Right lung (tissue), 10 donors: ENCODE results near the gene WNT3. TPM values are rescaled to one million over a fixed set of nuclear protein-coding genes. Genes with fewer than 3 reads are reported as not detected.
"Not testable (repeated sequence)": the region's sequence is repeated elsewhere in the genome, so short reads cannot be mapped to it uniquely, and the experiment has no call there.

ENCODE experiments used
- DNase-seq, 2 donors: peaks; one replicate each; pipeline ENCODE4 v3.0.0-alpha.2; 2013
- long read RNA-seq, 8 donors: transcript quantifications; one replicate each; lab custom pipeline, GENCODE V29; 2026
- polyA plus RNA-seq, 5 donors: library from polyadenylated mRNA; unstranded; fragments of 120-200 nt; gene quantifications; one replicate each; pipeline versions ENCODE4 v1.2.1 to v1.2.3, GENCODE V29; 2013; ENCODE audit warnings: inconsistent platforms in 1 of 5, low replicate concordance in 1 of 5; ENCODE audit not compliant: insufficient read length in 5 of 5, insufficient read depth in 1 of 5

Gene WNT3, protein sequence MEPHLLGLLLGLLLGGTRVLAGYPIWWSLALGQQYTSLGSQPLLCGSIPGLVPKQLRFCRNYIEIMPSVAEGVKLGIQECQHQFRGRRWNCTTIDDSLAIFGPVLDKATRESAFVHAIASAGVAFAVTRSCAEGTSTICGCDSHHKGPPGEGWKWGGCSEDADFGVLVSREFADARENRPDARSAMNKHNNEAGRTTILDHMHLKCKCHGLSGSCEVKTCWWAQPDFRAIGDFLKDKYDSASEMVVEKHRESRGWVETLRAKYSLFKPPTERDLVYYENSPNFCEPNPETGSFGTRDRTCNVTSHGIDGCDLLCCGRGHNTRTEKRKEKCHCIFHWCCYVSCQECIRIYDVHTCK
- polyA plus RNA-seq, result 1 to 10 TPM; 2.0 to 2.5 (median 2.3) TPM
- long read RNA-seq, donor 1, result 0 reads
- long read RNA-seq, donor 2, result 0 reads
- long read RNA-seq, donor 3, result 0 reads
- long read RNA-seq, donor 4, result 0 reads
- long read RNA-seq, donor 5, result 0 reads
- long read RNA-seq, donor 6, result 0 reads
- long read RNA-seq, donor 7, result 0 reads
- long read RNA-seq, donor 8, result 0 reads

DNA sequence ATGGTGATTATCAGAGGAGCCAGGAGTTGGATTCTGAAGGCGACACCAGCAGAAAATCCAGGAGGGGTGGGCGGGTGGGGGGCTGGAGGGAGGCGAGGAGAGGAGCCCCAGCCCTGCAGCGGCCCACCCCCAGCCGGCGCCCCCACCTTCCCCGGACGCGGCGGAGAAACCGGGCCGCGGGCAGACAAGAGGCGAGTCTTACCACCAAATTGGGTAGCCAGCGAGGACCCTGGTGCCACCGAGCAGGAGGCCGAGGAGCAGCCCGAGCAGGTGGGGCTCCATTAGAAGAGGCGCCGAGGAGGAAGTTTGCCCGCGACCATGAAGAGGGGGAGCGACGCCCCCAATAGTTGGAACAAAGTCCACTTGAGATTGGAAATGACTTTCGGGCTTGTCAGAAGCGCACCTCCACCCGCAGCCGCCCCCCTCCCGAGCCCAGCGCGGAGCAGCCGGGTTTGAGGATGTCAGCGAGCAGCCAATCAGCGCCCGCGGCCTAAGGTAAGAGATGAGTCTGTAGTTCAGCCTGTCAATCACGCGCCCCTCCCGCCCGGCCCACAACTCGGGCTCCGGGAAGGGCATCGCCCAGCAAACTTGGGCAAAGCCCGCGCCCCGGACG, at the start of gene WNT3:
Gene WNT3, minus strand, starts transcription at position 377 of the 613 bp plus-strand sequence. Its CDS starts 95 bp downstream, at position 282.
- DNase-seq, result no peak

DNA sequence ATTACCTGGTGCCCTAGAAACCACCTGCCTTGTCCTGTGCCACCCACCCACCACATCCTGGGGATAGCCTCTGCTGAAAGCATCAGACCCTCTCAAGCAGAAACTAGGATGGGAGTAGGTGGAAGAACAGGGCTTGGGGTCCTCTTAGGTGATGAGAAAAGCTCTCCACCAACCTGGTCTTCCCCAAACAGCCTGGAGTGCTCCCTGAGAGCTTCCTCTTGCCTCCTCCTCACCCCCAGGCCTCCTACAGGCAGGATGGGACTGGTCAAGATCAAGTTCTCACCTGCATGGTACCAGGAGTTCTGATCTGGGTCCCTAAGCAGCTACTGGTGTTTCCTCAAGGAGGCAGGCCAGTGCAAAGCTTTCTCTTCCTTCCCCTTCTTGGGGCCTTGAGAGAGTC, 48.3 kb upstream of the WNT3 start:
- no peak for DNase-seq

DNA sequence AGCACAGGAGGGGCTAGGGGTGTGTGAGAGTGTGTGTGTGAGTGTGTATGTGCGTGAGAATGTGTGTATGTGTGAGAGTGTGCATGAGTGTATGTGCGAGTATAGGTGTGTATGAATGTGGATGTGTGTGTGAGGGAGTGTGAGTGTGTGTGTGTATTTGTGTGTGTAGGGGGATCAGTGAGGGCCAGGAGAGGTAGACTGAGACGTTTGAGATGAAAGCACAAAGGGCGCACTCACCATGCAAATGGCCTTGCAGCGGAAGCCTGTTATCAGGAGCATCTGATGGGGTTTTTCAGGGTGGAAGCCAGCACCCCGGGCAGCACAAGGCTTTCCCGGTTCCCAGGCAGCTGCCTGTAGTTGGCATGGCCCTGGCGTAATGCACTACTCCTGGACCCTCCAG, 47.8 kb upstream of the WNT3 start:
- DNase-seq, result no peak

DNA sequence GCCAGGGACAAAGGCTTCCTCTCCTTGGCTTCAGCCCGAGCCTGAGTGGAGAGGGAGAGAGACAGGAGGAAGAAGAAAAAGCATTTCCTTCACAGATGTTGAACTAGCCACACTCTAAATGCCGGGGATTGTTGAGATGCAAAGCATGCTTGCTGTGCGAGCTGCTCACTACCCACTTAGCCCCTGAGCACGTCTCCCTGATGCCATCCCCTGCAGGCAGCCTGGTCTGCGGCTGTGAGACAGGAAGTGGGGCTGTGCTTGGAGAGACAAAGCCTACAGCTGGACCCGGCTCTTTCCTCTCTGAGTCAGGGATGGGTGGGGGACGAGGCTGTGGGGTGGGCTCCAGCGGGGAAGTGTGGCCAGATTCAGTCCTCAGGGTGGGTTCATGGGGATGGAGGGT, 46.6 kb upstream of the WNT3 start:
- DNase-seq, result no peak

DNA sequence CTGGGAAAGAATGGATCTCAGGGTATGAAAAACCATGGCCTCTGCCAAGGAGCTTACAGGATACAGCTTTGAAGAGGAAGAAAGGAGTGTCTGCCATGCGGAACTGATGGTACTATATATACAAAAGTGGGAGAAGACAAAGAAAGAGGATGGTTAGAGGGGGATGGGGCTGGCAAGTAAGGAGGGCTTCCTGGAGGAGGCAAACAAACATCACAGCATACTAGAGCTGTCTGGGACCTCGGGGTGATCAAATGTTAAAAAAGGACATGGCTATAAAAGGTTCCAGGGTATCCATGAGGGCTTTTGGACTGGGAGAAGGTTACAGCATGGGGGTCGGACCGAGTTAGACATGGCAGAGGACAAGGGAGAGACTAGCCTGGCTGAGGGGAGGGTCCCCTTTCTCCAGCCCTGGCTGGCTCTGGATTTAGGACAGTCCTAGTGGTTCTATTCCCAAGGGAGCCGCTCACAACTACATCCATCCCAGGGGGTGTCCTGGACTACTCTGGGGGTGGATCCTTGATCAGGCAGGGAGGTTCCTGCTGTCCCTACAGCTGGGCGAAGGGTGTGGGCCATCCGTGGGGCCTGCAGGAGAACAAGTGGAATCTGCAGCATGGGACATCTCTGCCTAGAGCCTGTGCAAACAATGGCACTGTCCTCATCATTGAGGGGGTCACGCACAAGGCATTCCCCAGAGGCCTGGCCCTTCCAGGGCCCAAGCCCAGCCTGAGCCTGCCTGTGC, 45.1 kb upstream of the WNT3 start:
- DNase-seq, result no peak

DNA sequence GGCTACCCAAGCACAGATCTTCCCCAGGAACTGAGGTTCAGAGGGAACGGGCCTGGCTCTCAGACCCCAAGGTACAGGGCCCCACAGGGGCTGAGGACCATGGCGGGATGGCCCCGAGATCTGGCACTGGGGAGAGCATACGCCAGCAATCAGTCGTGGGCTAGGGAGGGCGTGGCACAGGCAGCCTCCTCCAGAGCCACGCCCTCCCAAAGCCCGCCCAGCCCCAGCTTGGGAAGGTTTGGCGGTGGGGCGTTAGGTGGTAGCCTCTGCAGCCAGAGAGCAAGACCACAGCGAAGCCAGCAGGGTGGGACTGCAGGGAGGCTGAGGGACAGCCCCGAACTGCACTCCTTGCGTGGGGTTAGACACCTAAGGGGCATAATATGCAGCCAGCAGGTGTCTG, 44.5 kb upstream of the WNT3 start:
- no peak for DNase-seq

DNA sequence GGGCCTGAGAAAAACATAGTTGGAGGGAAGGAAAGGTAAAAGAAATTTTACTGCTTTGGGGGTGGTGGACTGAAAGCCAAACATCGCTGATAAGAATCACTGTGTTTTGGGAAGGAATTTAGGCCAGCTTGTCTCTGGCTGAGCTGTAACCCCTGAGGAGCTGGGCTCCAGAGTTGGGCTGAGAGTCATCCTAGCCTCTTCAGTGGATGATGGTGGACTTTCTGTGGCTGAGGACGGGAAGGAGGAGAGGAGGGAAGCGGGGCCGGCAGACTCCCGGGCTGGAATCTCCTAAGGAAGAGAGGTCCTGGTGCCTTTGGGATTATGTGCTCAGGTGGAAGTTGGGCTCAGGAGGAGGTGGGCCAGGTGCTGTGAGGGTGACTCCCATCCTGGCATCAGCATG, 41.5 kb upstream of the WNT3 start:
- no peak for DNase-seq

DNA sequence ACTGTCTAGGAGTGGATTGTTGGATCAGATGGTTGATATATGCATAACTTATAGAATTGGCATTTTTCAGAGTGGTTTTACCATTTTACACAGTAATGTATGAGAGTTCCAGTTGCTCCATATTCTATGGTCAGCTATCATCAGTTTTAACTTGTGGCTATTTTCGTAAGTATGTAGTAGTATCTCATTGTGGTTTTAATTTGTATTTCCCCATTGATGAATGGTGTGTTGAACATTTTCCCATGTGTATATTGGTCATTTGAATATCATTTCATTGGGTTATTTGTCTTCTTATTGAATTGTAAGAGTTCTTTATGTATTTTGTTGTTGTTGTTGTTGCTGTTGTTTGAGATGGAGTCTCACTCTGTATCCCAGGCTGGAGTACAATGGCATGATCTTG, 39.1 kb upstream of the WNT3 start:
- DNase-seq, result no peak

DNA sequence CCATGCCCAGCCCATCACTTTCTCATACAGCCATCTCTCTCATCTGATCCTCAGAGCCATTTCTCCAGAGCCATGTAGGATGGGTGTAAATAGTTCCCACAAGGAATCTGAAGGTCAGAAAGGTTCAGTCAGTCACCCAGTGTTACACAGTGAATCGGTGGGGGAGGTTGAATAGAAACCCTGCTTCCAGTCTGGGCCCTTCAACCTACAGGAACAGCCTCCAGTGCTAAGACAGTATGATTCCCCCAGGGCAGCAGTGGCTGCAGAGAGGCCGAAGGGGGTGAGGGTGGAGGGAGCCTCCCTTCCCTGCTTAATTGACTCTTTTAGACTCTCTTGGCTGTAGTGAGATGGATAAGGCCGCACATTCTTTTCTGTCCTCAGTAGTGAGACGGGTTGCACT, 36.5 kb upstream of the WNT3 start:
- DNase-seq, result no peak

DNA sequence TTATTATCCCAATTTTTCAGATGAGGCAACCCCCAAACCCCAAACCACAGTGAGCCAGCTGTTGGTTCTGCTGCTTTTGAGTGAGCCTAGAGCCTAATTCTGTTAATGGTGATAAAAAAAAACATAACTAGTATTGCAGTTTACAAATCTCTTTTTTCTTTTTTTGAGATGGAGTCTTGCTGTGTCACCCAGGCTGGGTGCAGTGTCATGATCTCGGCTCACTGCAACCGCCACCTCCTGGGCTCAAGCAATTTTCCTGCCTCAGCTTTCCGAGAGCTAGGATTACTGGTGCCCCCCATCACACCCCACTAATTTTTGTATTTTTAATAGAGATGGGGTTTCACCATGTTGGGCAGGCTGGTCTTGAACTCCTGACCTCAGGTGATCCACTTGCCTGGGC, 36.0 kb upstream of the WNT3 start:
- DNase-seq, result no peak

DNA sequence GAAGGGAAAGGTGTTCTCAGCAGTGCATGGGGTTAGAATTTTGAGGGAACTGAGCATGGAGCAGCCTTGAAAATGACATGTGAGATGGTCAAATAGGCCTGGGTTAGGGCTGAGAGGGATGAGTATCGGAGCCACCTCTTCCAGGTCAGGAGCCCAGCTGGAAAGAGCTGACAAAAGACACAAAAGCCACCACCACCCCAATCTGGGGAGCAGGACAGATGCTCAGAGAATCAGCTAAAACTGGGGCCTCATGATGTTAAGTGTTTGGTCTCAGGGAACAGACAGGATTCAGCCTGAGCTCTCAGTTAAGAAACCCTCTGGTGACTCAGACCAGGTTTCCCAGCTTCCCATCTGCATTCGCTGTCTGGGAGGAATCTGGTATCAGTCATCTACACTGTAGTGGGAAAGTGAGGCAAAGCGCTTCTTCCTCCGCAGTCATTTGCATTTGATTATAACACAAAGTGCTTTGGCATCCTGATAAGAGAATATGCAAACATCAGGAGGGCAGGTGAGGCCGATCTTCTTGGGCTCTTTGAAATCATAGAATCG, 35.5 kb upstream of the WNT3 start:
- DNase-seq, result no peak

DNA sequence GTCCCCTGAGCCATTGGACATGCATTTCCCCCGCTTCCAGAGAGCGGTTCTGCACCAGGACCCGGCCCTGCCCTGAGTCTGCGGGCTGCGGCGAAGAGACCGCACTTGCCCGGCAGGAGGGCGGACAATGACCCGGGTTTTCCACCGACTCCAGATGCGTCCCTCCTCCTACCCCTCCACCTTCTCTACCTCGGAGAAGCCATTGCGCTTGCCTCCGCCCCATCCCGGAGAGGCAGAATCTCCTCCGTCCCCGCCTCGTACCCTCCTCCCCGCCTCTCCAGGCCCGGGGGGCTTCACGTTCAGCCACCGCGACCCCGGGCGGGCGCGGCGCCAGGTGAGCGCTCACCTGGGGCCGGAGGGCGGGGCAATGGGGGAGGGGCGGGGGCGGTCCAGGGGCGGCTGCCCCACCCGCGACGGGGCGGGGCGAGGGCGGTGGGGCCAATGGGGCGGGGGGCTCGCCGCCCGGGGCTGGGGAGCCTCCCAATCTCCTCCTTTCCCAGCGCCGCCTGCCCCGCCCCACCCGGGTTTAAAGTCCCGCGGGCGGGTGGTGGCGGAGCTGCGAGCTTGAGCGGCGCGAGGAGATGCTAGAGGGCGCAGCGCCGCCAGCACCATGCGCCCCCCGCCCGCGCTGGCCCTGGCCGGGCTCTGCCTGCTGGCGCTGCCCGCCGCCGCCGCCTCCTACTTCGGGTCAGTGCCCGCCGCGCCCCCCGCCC, 32.7 kb upstream of the WNT3 start, which contains the start of gene WNT9B:
Gene WNT9B, plus strand, starts transcription at position 555 of the 713 bp plus-strand sequence. Its CDS starts 56 bp downstream, at position 611.
- DNase-seq, result no peak

DNA sequence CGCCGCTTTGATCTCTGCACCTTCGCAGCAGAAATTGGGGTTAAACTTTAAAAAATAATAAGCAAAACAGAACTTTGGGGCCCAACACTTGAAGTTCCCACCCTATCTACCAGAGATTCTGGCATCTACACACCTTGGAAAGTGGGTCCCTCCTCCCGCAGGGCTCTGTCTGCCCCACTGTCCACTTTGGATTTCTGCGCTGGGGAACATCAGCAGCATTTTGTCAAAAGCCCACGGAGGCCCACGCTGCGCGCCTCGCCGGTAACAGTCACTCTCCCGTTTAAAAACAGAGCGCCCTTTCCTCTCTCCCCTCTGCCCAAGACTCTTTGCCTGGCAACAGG, 32.2 kb upstream of the WNT3 start:
- no peak for DNase-seq

DNA sequence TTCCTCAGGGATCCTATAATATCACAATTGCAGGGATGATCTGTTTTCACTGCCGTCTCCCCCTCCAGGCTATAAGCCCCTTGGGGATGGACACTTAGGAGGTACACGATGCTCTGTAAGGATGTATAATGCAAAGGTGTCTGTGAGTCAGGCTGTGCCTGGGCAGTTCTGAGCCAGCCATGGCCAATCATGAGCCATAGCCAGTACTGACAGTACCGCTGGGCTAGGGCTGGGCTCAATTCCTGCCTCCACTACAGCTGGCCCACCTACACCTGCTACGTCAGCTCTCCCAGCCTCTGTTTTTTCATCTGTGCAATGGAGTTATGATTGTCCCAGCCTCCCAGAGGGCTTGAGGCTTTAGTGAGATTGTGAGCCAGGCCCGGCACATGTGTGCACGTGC, 30.0 kb upstream of the WNT3 start:
- no peak for DNase-seq

DNA sequence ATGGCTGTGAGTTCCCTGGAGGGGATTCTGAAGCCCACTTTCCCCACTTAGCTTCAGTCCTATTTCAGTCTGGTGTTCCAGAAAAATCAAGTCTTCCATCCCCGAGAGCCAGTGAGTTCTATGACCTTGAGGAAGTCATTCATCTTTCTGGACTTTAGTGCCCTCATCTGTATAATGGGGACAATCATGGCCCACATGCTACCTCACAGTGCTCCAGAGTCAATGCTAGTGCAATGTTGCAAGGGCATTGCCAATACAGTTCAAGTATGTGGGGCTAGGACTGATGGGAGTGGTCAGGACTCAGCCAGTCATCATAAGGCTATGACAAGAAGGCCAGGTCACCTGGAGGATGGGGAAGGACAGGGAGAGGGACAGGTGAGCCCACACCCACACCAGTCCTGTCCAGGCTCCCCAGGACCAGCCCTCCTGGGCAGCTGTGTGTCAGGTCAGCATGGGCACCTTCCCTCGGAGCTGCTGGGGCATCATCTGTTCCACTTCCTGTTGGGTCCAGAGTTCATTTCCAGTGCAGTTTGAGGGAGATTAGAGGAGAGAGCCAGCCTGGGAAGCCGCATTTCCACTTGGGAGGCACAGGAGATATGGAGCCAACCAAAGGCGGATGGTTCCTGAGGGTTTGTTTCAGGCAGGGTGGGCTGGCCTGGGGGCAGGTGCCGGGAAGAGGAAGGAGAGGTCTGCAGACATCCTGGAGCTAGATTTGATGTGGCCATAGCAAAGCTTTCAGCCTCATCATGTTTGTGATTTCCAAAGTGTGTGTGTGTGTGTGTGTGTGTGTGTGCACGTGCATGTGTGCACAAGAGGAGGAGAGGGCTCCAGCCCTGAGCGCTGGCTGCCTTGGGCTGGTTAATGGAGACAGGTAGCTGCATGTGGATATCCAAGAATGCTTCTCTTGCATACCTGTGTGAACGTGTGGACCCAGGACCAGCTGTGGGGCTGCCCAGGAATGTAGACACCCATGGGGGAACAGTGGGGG, 29.0 kb upstream of the WNT3 start:
- no peak for DNase-seq

DNA sequence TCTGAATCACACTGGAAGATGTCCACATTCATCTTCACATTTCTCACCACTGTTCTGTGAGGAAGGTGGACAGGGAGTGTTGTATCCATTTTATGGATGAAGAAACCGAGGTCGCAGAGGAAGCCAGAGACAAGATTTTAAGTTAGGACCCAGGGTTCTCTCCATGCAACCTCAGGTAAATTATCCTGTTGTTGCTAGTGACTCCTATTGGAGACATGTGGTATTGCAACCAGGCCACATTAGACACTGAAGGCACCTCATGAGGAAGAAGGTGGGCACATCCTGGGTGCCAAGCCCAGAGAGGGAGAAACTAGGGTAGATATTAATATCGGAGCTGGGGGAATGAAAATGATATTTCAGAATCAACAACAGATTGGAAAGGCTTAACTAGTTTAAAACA, 24.3 kb upstream of the WNT3 start:
- DNase-seq, result no peak

DNA sequence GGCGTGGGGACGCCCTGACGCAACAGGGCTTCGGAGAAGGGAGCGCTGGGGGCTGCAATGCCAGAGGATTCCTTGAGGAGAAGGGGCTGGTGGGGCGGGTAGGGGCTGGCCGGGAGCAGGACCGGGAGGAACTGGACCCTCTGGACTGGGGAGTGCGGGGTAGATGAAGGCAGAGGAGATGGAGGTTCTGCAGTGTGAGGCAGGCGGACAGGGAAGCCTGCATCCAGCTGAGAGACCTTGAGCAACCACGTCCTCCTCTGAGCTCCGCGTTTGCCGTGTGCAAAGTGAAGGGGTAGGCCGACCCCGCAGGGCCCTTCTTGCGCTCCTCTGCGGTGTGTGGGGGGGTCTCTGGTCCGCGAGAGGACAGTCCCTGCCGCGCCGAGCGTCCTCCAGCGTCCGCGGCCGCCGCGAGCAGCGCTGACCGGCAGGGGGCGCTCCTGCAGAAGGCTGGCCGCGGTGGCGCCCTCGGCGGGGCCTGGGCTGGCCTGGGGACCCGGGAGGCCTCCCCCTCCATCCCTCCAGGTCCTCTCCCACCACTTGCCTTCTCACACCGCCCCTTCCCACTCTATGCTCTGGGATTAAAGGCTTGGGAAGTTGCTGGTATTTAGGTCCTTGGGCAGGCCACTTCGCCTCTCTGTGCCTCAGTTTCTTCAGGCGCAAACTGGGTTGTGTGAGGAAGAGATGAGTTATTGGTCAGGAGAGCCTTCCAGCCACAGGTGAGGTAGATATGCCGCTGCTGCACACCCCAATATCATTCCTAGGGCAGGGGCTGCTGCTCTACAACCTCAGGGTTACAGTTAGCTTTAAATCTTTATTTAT, 23.3 kb upstream of the WNT3 start:
- DNase-seq, result no peak

DNA sequence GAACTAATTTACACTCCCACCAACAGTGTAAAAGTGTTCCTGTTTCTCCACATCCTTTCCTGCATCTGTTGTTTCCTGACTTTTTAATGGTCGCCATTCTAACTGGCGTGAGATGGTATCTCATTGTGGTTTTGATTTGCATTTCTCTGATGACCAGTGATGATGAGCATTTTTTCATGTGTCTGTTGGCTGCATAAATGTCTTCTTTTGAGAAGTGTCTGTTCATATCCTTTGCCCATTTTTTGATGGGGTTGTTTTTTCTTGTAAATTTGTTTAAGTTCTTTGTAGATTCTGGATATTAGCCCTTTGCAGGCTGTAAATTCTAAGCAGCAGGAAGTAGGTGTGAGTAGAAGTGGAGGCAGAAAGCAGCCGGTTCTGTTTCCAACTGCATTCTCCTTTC, 22.1 kb upstream of the WNT3 start:
- DNase-seq, result not testable (repeated sequence)

DNA sequence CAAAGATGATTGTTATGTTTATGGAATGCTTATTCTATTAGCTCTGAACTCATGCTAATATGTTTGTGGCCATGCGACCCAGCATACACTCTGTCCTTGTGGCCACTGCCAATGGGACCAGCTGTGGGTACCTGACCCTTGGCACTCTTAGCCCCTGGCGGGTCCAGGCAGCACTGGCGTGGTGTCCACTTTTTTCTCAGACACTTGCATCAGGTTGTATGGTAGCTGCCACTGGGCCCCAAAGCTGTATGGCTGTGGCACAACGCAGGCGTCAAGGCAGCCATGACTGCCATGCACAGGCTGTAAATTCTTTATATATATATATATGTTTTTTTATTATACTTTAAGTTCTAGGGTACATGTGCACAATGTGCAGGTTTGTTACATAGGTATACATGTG, 20.7 kb upstream of the WNT3 start:
- no peak for DNase-seq
